SK-N-SH treated with all-trans-retinoic acid at 6 μM for 48 hours (cell line): ENCODE measurements around the gene F7.

Experiments
- ATAC-seq: fragments of 200-7000 bp; cut with Tn5 transposase; 3 replicates; pipeline ENCODE4 v1.9.1; 2020; ENCODE audit warnings: mild to moderate bottlenecking, moderate library complexity
- ARNTL ChIP-seq: fragments of 450-650 bp; formaldehyde crosslinking; IDR thresholded peaks from 2 replicates; pipeline ENCODE4 v1.5.0; 2020; ENCODE audit warnings: low read depth, mild to moderate bottlenecking, moderate library complexity, borderline replicate concordance
- BACH2 ChIP-seq: fragments of 250-450 bp; sonication (Bioruptor Pico); IDR thresholded peaks from 2 replicates; pipeline ENCODE4 v1.9.0; 2021; ENCODE audit warnings: mild to moderate bottlenecking, borderline replicate concordance
- CREB5 ChIP-seq: fragments of 250-450 bp; sonication (Bioruptor Pico); IDR thresholded peaks from 2 replicates; pipeline ENCODE4 v1.5.1; 2020; ENCODE audit warnings: low read depth, mild to moderate bottlenecking, moderate library complexity
- CSDC2 ChIP-seq: fragments of 250-450 bp; sonication (Bioruptor Pico); IDR thresholded peaks from 2 replicates; pipeline ENCODE4 v1.5.0; 2020; ENCODE audit warnings: mild to moderate bottlenecking, moderate library complexity
- CSRNP3 ChIP-seq: fragments of 250-450 bp; sonication (Bioruptor Pico); IDR thresholded peaks from 2 replicates; pipeline ENCODE4 v1.5.1; 2021; ENCODE audit warnings: mild to moderate bottlenecking, moderate library complexity
- ESRRG ChIP-seq: fragments of 250-450 bp; sonication (Bioruptor Pico); IDR thresholded peaks from 2 replicates; pipeline ENCODE4 v1.6.1; 2021; ENCODE audit warnings: mild to moderate bottlenecking
- GLIS3 ChIP-seq: fragments of 250-450 bp; sonication (Bioruptor Pico); IDR thresholded peaks from 2 replicates; pipeline ENCODE4 v1.5.0; 2020; ENCODE audit warnings: mild to moderate bottlenecking, moderate library complexity
- ISL1 ChIP-seq: fragments of 250-450 bp; sonication (Bioruptor Pico); IDR thresholded peaks from 2 replicates; pipeline ENCODE4 v2.1.2; 2022; ENCODE audit warnings: mild to moderate bottlenecking, moderate library complexity
- OSR1 ChIP-seq: fragments of 250-450 bp; sonication (Bioruptor Pico); IDR thresholded peaks from 2 replicates; pipeline ENCODE4 v1.8.0; 2022; ENCODE audit warnings: moderate library complexity, mild to moderate bottlenecking, inconsistent platforms
- PATZ1 ChIP-seq: fragments of 250-450 bp; sonication (Bioruptor Pico); IDR thresholded peaks from 2 replicates; pipeline ENCODE4 v1.8.0; 2020; ENCODE audit warnings: mild to moderate bottlenecking, moderate library complexity, borderline replicate concordance
- POU6F1 ChIP-seq: fragments of 250-450 bp; sonication (Bioruptor Pico); IDR thresholded peaks from 2 replicates; pipeline ENCODE4 v1.8.0; 2021; ENCODE audit warnings: low read depth, mild to moderate bottlenecking, moderate library complexity, borderline replicate concordance
- PPARA ChIP-seq: fragments of 250-450 bp; sonication (Bioruptor Pico); IDR thresholded peaks from 2 replicates; pipeline ENCODE4 v1.5.0; 2020; ENCODE audit warnings: mild to moderate bottlenecking, borderline replicate concordance
- SNAI2 ChIP-seq: fragments of 250-450 bp; sonication (Bioruptor Pico); IDR thresholded peaks from 2 replicates; pipeline ENCODE4 v1.5.0; 2020; ENCODE audit warnings: mild to moderate bottlenecking, moderate library complexity
- TCF4 ChIP-seq: fragments of 250-450 bp; sonication (Bioruptor Pico); IDR thresholded peaks from 2 replicates; pipeline ENCODE4 v1.8.0; 2021; ENCODE audit warnings: mild to moderate bottlenecking, moderate library complexity, borderline replicate concordance
- TOX ChIP-seq: fragments of 250-450 bp; sonication (Bioruptor Pico); IDR thresholded peaks from 2 replicates; pipeline ENCODE4 v1.8.0; 2021; ENCODE audit warnings: mild to moderate bottlenecking, moderate library complexity, borderline replicate concordance
- TSHZ2 ChIP-seq: fragments of 250-450 bp; sonication (Bioruptor Pico); IDR thresholded peaks from 2 replicates; pipeline ENCODE4 v1.5.0; 2020; ENCODE audit warnings: mild to moderate bottlenecking, moderate library complexity
- ZFP3 ChIP-seq: fragments of 250-450 bp; sonication (Bioruptor Pico); IDR thresholded peaks from 2 replicates; pipeline ENCODE4 v1.5.0; 2020; ENCODE audit warnings: mild to moderate bottlenecking, moderate library complexity
- ZFP30 ChIP-seq: fragments of 450-650 bp; formaldehyde crosslinking; IDR thresholded peaks from 2 replicates; pipeline ENCODE4 v1.5.0; 2022; ENCODE audit warnings: mild to moderate bottlenecking, moderate library complexity
- ZNF8 ChIP-seq: fragments of 450-650 bp; formaldehyde crosslinking; IDR thresholded peaks from 2 replicates; pipeline ENCODE4 v1.5.0; 2020; ENCODE audit warnings: mild to moderate bottlenecking, moderate library complexity

The F7 gene

GRCh38 chr13:113118261-113119021 lies 12.8 kb downstream of the F7 start:
- ATAC-seq = no peak
- TF ChIP-seq PPARA (CRISPR knock-in tag) (no peak), TSHZ2 (no peak), PATZ1 (no peak), ZFP3 (no peak), CSDC2 (no peak), ZNF8 (CRISPR knock-in tag) (no peak)

- TF ChIP-seq TSHZ2 (no peak), TOX (no peak), POU6F1 (CRISPR knock-in tag) (no peak), ISL1 (no peak), ZNF8 (CRISPR knock-in tag) (no peak), OSR1 (CRISPR knock-in tag) (no peak), ESRRG (CRISPR knock-in tag) (no peak), TCF4 (CRISPR knock-in tag) (no peak), CSDC2 (no peak), SNAI2 (CRISPR knock-in tag) (no peak), ZFP30 (CRISPR knock-in tag) (no peak), GLIS3 (CRISPR knock-in tag) (no peak)
- TF ChIP-seq, all 23 proteins: peak for 0
- ATAC-seq = no peak
Measured at GRCh38 chr13:113119166-113119821, 13.7 kb downstream of the F7 start.

GRCh38 chr13:113119822-113120189 lies 14.2 kb downstream of the F7 start:
- ATAC-seq = no peak
- TF ChIP-seq GLIS3 (CRISPR knock-in tag) (no peak), PATZ1 (no peak), TSHZ2 (no peak), CREB5 (no peak), ZFP3 (no peak), CSRNP3 (CRISPR knock-in tag) (no peak), OSR1 (CRISPR knock-in tag) (no peak), SNAI2 (CRISPR knock-in tag) (no peak), ARNTL (no peak), CSDC2 (no peak), BACH2 (CRISPR knock-in tag) (no peak)
